Retina (tissue), 1 donor: ENCODE measurements around the gene SLC30A9.

Source experiments
- DNase-seq: peaks from one replicate; pipeline ENCODE4 v3.0.0-alpha.2; 2016

SLC30A9 gene

GRCh38 chr4:42008011-42008786, 17.9 kb downstream of the SLC30A9 start:
- DNase-seq: no peak

- no peak for DNase-seq
These were observed 25.1 kb downstream of the SLC30A9 start for GRCh38 chr4:42015438-42015837.

- DNase-seq: no peak
These were observed 28.1 kb downstream of the SLC30A9 start for GRCh38 chr4:42018451-42018850.

GRCh38 chr4:42048394-42048793, 58.1 kb downstream of the SLC30A9 start:
- no peak for DNase-seq

GRCh38 chr4:42050516-42051249, 60.4 kb downstream of the SLC30A9 start:
- no peak for DNase-seq

- no peak for DNase-seq
These were observed 76.1 kb downstream of the SLC30A9 start for GRCh38 chr4:42066402-42066801.

- DNase-seq: no peak
These were observed 76.9 kb downstream of the SLC30A9 start for GRCh38 chr4:42067264-42067663.

GRCh38 chr4:42070463-42070862, 80.1 kb downstream of the SLC30A9 start:
- DNase-seq: no peak

GRCh38 chr4:42074294-42074693, 84.0 kb downstream of the SLC30A9 start:
- DNase-seq: no peak

- no peak for DNase-seq
These were observed 88.0 kb downstream of the SLC30A9 start for GRCh38 chr4:42078184-42078801.

GRCh38 chr4:42080306-42080705, 90.0 kb downstream of the SLC30A9 start:
- DNase-seq: no peak

- no peak for DNase-seq
These were observed 93.5 kb downstream of the SLC30A9 start for GRCh38 chr4:42083816-42084215.

GRCh38 chr4:42088386-42088785, 98.1 kb downstream of the SLC30A9 start:
- no peak for DNase-seq

- DNase-seq: no peak
These were observed 111.2 kb downstream of the SLC30A9 start for GRCh38 chr4:42101446-42101975.

GRCh38 chr4:42104521-42104920, 114.2 kb downstream of the SLC30A9 start:
- DNase-seq: no peak

- DNase-seq: no peak
These were observed 122.5 kb downstream of the SLC30A9 start for GRCh38 chr4:42112846-42113245.

GRCh38 chr4:42119886-42120285, 129.6 kb downstream of the SLC30A9 start:
- peak; percentile 3 for DNase-seq

- no peak for DNase-seq
These were observed 131.9 kb downstream of the SLC30A9 start for GRCh38 chr4:42122237-42122636.

GRCh38 chr4:42123071-42123644, 132.8 kb downstream of the SLC30A9 start:
- DNase-seq: no peak

GRCh38 chr4:42132099-42132498, 141.8 kb downstream of the SLC30A9 start:
- DNase-seq: no peak

- no peak for DNase-seq
These were observed 142.7 kb downstream of the SLC30A9 start for GRCh38 chr4:42133006-42133405.

- no peak for DNase-seq
These were observed 146.0 kb downstream of the SLC30A9 start for GRCh38 chr4:42136371-42136770.
